HepG2 (cell line): ENCODE data around the gene GRK3. TPM values are rescaled to one million over a fixed set of nuclear protein-coding genes. Genes with fewer than 3 reads are reported as not detected.

Source experiments
- ATAC-seq: fragments of 200-7000 bp; cut with Tn5 transposase; 3 replicates; pipeline ENCODE4 v1.9.1; 2020; ENCODE audit warnings: mild to moderate bottlenecking, moderate library complexity
- BruUV-seq: library from RNA; stranded (reverse); fragments of 400-500 nt; replicated peaks from 2 replicates; lab custom pipeline; 2021; lab: Mats Ljungman, UMichigan
- CTCF ChIA-PET: fragments of 300-600 bp; formaldehyde crosslinking; extraction: SDS; loops from one replicate; lab custom pipeline; 2021; ENCODE audit warnings: low total read pairs, inconsistent platforms, low intra/inter-chr PET ratio; lab: Yijun Ruan, JAX
- POLR2A ChIA-PET: fragments of 350-600 bp; sonication (Branson Sonifier 250); formaldehyde crosslinking; loops from one replicate; lab custom pipeline; 2020; ENCODE audit warnings: antibody characterized with exemption, inconsistent platforms; lab: Yijun Ruan, JAX
- DNase-seq: peaks from one replicate; pipeline ENCODE4 v3.0.0-alpha.2; 2015; ENCODE audit warnings: low spot score
- FAIRE-seq: peaks from 3 replicates; lab custom pipeline; 2011; peaks lifted over from hg19 to GRCh38; lab: Jason Lieb, UNC
- H2AFZ ChIP-seq: one replicate; pipeline ENCODE4 v1.6.1; 2011; ENCODE audit warnings: low read length, inconsistent platforms
- H3K27ac ChIP-seq: fragments of 300-600 bp; 3 replicates; pipeline ENCODE4 v1.8.0; 2011; ENCODE audit warnings: mixed run types, mild to moderate bottlenecking, mixed read lengths, low read length, inconsistent platforms; ENCODE audit not compliant: insufficient read depth; ENCODE audit errors: extremely low read length
- H3K27me3 ChIP-seq, 2 experiments: fragments of 200-600 bp in 1 of 2; 2 replicates in 1 of 2; 3 replicates in 1 of 2; pipeline versions ENCODE4 v1.6.0 to v1.8.0; 2011; ENCODE audit warnings: low read length in 2 of 2, mild to moderate bottlenecking in 2 of 2, moderate library complexity in 2 of 2, inconsistent platforms in 1 of 2; ENCODE audit not compliant: insufficient read depth in 2 of 2, control insufficient read depth in 1 of 2
- H3K36me3 ChIP-seq, 2 experiments: fragments of 200-600 bp in 1 of 2; replicated peaks in 1 of 2; 2 replicates in 1 of 2; 3 replicates in 1 of 2; pipeline versions ENCODE4 v1.5.1 to v1.8.0; 2011; ENCODE audit warnings: low read length in 2 of 2, inconsistent platforms in 1 of 2; ENCODE audit not compliant: insufficient read depth in 2 of 2, control insufficient read depth in 1 of 2
- H3K4me1 ChIP-seq: 2 replicates; pipeline ENCODE4 v1.5.1; 2012; ENCODE audit warnings: low read length, inconsistent platforms; ENCODE audit not compliant: insufficient read depth
- H3K4me2 ChIP-seq: 2 replicates; pipeline ENCODE4 v1.6.0; 2011; ENCODE audit warnings: low read depth, low read length, inconsistent platforms
- H3K4me3 ChIP-seq, 3 experiments: fragments of 200-600 bp in 1 of 3; sonication (generic), shearing (Covaris generic) in 1 of 3; replicated peaks in 1 of 3; 2 replicates each; pipeline ENCODE4 v1.5.1; 2011 to 2016; ENCODE audit warnings: low read length in 3 of 3, inconsistent platforms in 2 of 3, low read depth in 2 of 3, mild to moderate bottlenecking in 2 of 3, control low read depth in 1 of 3, mixed read lengths in 1 of 3; ENCODE audit not compliant: insufficient read depth in 1 of 3
- H3K79me2 ChIP-seq: one replicate; pipeline ENCODE4 v1.6.1; 2011; ENCODE audit warnings: low read length, inconsistent platforms; ENCODE audit not compliant: insufficient read depth
- H3K9ac ChIP-seq: 2 replicates; pipeline ENCODE4 v1.6.0; 2011; ENCODE audit warnings: mild to moderate bottlenecking, low read depth, low read length, inconsistent platforms; ENCODE audit not compliant: insufficient read depth
- H3K9me3 ChIP-seq: 2 replicates; pipeline ENCODE4 v1.5.1; 2012; ENCODE audit warnings: mild to moderate bottlenecking, low read length
- H4K20me1 ChIP-seq: 2 replicates; pipeline ENCODE4 v1.6.0; 2011; ENCODE audit warnings: inconsistent platforms, mild to moderate bottlenecking, low read length, moderate library complexity; ENCODE audit not compliant: insufficient read depth
- NBN ChIP-seq: fragments of 450-650 bp; conservative IDR thresholded peaks from 2 replicates; pipeline ENCODE4 v1.6.1; 2017
- NFATC3 ChIP-seq: sonication (generic); formaldehyde crosslinking; IDR thresholded peaks from 2 replicates; pipeline ENCODE4 v1.5.1; 2020; ENCODE audit warnings: mild to moderate bottlenecking, missing genetic modification reagents
- ZKSCAN8 ChIP-seq: IDR thresholded peaks from 2 replicates; pipeline ENCODE4 v1.6.1; 2016; ENCODE audit warnings: borderline replicate concordance, missing genetic modification reagents, missing compliant biosample characterization
- ZNF251 ChIP-seq: sonication (generic); formaldehyde crosslinking; IDR thresholded peaks from 2 replicates; pipeline ENCODE4 v1.9.0; 2021; ENCODE audit warnings: mild to moderate bottlenecking, missing genetic modification reagents
- ZNF550 ChIP-seq: sonication (generic); formaldehyde crosslinking; IDR thresholded peaks from 2 replicates; pipeline ENCODE4 v1.4.0; 2020; ENCODE audit warnings: mild to moderate bottlenecking, missing genetic modification reagents, borderline replicate concordance
- WGBS: methylation state at CpG from one replicate; pipeline ENCODE4 v1.1.6; 2017; ENCODE audit warnings: low lambda C conversion rate; 5-methylcytosine and 5-hydroxymethylcytosine counted together
- in situ Hi-C: cut with HindIII; loops from 2 replicates; pipeline ENCODE4 v1.10.0; 2017; ENCODE audit warnings: low pct_unique_long_range_greater_than_20kb; ENCODE audit not compliant: extremely low pct_ligation_motif_present
- intact Hi-C: fragments of 100-400 bp; cut with micrococcal nuclease; formaldehyde crosslinking; loops from one replicate; pipeline ENCODE4 v1.10.0; 2022; ENCODE audit not compliant: unreplicated experiment
- polyA plus RNA-seq, 8 experiments: library from polyadenylated mRNA; depleted of rRNA in 3 of 8; stranded (reverse) in 7 of 8; unstranded in 1 of 8; fragments of >200 nt; fragmentation: Illumina TruSeq in 4 of 8; extraction: Trizol in 4 of 8; gene quantifications; 2 replicates each; pipeline versions ENCODE4 v1.2.1 to v1.2.3, GENCODE V29; 2011 to 2016; ENCODE audit warnings: low read depth in 4 of 8, missing spikeins in 1 of 8, mixed read lengths in 1 of 8; ENCODE audit not compliant: insufficient read depth in 1 of 8
- total RNA-seq, 5 experiments: library from RNA; depleted of rRNA; stranded (reverse); fragments of >200 nt; fragmentation: Illumina TruSeq; extraction: Trizol; gene quantifications; 2 replicates each; pipeline ENCODE4 v1.2.3, GENCODE V29; 2016; ENCODE audit warnings: low read depth in 1 of 5
- TF ChIP-seq, protein P1 (sequence below), 2 experiments: sonication (generic) in 1 of 2; formaldehyde crosslinking in 1 of 2; IDR thresholded peaks; 2 replicates each; pipeline versions ENCODE4 v1.6.1 to v1.9.0; 2014 to 2022; ENCODE audit warnings: antibody characterized with exemption in 1 of 2, borderline replicate concordance in 1 of 2, inconsistent platforms in 1 of 2, low read depth in 1 of 2, missing genetic modification reagents in 1 of 2
- TF ChIP-seq, protein P2 (sequence below): sonication (generic); formaldehyde crosslinking; IDR thresholded peaks from 2 replicates; pipeline ENCODE4 v1.4.0; 2020; ENCODE audit warnings: missing genetic modification reagents

Gene GRK3
- total and polyA plus RNA-seq, 2 of the 13 experiments (the other 11 are each of a cell fraction or from before 2014, with no cell fraction given): 8.5 to 16.7 TPM

DNA sequence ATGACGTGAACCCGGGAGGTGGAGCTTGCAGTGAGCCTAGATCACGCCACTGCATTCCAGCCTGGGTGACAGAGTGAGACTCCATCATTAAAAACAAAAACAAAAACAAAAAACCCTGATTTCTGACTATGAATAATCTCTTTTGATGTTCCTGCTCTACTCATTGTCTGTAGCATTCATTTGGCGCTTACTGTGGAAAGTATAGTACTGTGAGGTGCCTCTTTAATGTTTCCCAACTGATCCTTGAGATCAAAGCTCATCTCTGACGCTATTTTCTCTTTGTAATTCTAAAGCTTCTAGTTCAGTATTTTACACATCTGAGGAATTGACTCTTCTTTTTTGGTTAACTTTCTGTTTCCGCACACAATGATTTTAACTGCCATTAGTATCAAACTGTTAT lies 60.0 kb downstream of the GRK3 start:
- Histone ChIP-seq H3K9ac (no peak overlapping the region), H3K36me3 (no peaks in the 10 kb centered on the region), H2AFZ (no peak overlapping the region), H3K4me2 (no peak overlapping the region), H4K20me1 (peaks cover 12% of the 10 kb centered on the region; the same call in 1 of the 2 replicates), H3K4me1 (peaks cover 17% of the 10 kb centered on the region), H3K9me3 (no peaks in the 10 kb centered on the region), H3K4me3 (no peak overlapping the region), H3K27ac (no peak overlapping the region), H3K27me3 (no peaks in the 10 kb centered on the region), H3K79me2 (no peaks in the 10 kb centered on the region)
- ChIA-PET POLR2A (no interaction called here), CTCF (no interaction called here)
- TF ChIP-seq ZKSCAN8: 0 out of 2 replicates have a peak, but pooled peaks have one; percentile 31
- TF ChIP-seq, protein P1, sequence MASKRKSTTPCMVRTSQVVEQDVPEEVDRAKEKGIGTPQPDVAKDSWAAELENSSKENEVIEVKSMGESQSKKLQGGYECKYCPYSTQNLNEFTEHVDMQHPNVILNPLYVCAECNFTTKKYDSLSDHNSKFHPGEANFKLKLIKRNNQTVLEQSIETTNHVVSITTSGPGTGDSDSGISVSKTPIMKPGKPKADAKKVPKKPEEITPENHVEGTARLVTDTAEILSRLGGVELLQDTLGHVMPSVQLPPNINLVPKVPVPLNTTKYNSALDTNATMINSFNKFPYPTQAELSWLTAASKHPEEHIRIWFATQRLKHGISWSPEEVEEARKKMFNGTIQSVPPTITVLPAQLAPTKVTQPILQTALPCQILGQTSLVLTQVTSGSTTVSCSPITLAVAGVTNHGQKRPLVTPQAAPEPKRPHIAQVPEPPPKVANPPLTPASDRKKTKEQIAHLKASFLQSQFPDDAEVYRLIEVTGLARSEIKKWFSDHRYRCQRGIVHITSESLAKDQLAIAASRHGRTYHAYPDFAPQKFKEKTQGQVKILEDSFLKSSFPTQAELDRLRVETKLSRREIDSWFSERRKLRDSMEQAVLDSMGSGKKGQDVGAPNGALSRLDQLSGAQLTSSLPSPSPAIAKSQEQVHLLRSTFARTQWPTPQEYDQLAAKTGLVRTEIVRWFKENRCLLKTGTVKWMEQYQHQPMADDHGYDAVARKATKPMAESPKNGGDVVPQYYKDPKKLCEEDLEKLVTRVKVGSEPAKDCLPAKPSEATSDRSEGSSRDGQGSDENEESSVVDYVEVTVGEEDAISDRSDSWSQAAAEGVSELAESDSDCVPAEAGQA (IDR thresholded peaks at IDR 0.05; ENCODE audit: low read depth): no peak
- TF ChIP-seq, protein P1 (CRISPR knock-in tag; IDR thresholded peaks at IDR 0.05; ENCODE audit: borderline replicate concordance): no peak
- no peak for TF ChIP-seq NFATC3 (CRISPR knock-in tag)
- TF ChIP-seq, protein P2, sequence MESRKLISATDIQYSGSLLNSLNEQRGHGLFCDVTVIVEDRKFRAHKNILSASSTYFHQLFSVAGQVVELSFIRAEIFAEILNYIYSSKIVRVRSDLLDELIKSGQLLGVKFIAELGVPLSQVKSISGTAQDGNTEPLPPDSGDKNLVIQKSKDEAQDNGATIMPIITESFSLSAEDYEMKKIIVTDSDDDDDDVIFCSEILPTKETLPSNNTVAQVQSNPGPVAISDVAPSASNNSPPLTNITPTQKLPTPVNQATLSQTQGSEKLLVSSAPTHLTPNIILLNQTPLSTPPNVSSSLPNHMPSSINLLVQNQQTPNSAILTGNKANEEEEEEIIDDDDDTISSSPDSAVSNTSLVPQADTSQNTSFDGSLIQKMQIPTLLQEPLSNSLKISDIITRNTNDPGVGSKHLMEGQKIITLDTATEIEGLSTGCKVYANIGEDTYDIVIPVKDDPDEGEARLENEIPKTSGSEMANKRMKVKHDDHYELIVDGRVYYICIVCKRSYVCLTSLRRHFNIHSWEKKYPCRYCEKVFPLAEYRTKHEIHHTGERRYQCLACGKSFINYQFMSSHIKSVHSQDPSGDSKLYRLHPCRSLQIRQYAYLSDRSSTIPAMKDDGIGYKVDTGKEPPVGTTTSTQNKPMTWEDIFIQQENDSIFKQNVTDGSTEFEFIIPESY (CRISPR knock-in tag): 0 out of 2 replicates have a peak, but pooled peaks have one; percentile 9
- TF ChIP-seq NBN: no peak
- TF ChIP-seq ZNF251 (CRISPR knock-in tag): no peak
- no peak for TF ChIP-seq ZNF550 (CRISPR knock-in tag)
- WGBS: 92% methylated on average over 6 of the region's 6 CpGs
- no TSS peak for BruUV-seq
- intact Hi-C loops (no loop called here), in situ Hi-C loops (no loop called here)
- peak; percentile 15 for DNase-seq
- no peak for ATAC-seq
- FAIRE-seq: no peak
